Endodermal cell (in vitro differentiated cells): ENCODE measurements around the gene SDCCAG8. TPM values are rescaled to one million over a fixed set of nuclear protein-coding genes. Genes with fewer than 3 reads are reported as not detected.

Experiments
- DNase-seq: peaks from one replicate; pipeline ENCODE4 v3.0.0-alpha.2; 2017
- H3K27ac ChIP-seq: 2 replicates; pipeline ENCODE4 v1.5.1; 2013; ENCODE audit warnings: mild to moderate bottlenecking, low read depth, low read length, moderate library complexity
- H3K27me3 ChIP-seq: 2 replicates; pipeline ENCODE4 v1.6.1; 2013; ENCODE audit warnings: mild to moderate bottlenecking, low read length, moderate library complexity; ENCODE audit not compliant: insufficient read depth, control insufficient read depth, poor library complexity, severe bottlenecking
- H3K36me3 ChIP-seq: 2 replicates; pipeline ENCODE4 v1.7.0; 2013; ENCODE audit warnings: mild to moderate bottlenecking, low read length, moderate library complexity; ENCODE audit not compliant: control insufficient read depth, insufficient read depth
- H3K4me1 ChIP-seq: one replicate; pipeline ENCODE4 v1.7.0; 2013; ENCODE audit warnings: low read length; ENCODE audit not compliant: control insufficient read depth, insufficient read depth
- H3K4me3 ChIP-seq: 2 replicates; pipeline ENCODE4 v1.5.1; 2013; ENCODE audit warnings: mild to moderate bottlenecking, low read length, moderate library complexity
- H3K9ac ChIP-seq: 2 replicates; pipeline ENCODE4 v1.6.1; 2013; ENCODE audit warnings: mild to moderate bottlenecking, low read length, moderate library complexity; ENCODE audit not compliant: poor library complexity, severe bottlenecking; ENCODE audit errors: extremely low read depth
- H3K9me3 ChIP-seq: 2 replicates; pipeline ENCODE4 v1.6.1; 2013; ENCODE audit warnings: mild to moderate bottlenecking, low read length, moderate library complexity; ENCODE audit not compliant: control insufficient read depth
- H3K27ac Mint-ChIP-seq: 2 replicates; pipeline ENCODE4 v1.8.0; 2020; ENCODE audit warnings: mixed read lengths
- H3K27me3 Mint-ChIP-seq: 2 replicates; pipeline ENCODE4 v1.8.0; 2021; ENCODE audit warnings: mild to moderate bottlenecking, mixed read lengths; ENCODE audit not compliant: insufficient read depth
- H3K36me3 Mint-ChIP-seq: 2 replicates; pipeline ENCODE4 v1.8.0; 2020; ENCODE audit warnings: low read depth, mixed read lengths
- H3K4me1 Mint-ChIP-seq: 2 replicates; pipeline ENCODE4 v1.8.0; 2020; ENCODE audit warnings: mixed read lengths
- H3K4me3 Mint-ChIP-seq: 2 replicates; pipeline ENCODE4 v1.8.0; 2020; ENCODE audit warnings: mild to moderate bottlenecking, moderate library complexity, mixed read lengths
- H3K9me3 Mint-ChIP-seq: 2 replicates; pipeline ENCODE4 v1.8.0; 2020; ENCODE audit warnings: mild to moderate bottlenecking, mixed read lengths
- CTCF ChIP-seq: fragments of 200-600 bp; sonication (generic); conservative IDR thresholded peaks from 2 replicates; pipeline ENCODE4 v1.5.0; 2021; ENCODE audit warnings: antibody characterized with exemption, mild to moderate bottlenecking
- WGBS, 2 experiments: methylation state at CpG; one replicate each; pipeline versions ENCODE4 v1.1.5 to v1.1.7; 2013; ENCODE audit warnings: missing lambda C conversion rate in 2 of 2, mixed read lengths in 1 of 2; ENCODE audit not compliant: insufficient coverage in 1 of 2, insufficient read length in 1 of 2; 5-methylcytosine and 5-hydroxymethylcytosine counted together
- total RNA-seq, 2 donors: library from RNA; stranded (reverse); fragmentation: NEBNext Ultra II Directional in 1 of 2; extraction: Animal tissue kit (Norgen Biotek cat#: 25700) in 1 of 2; gene quantifications; 2 replicates in 1 of 2; 3 replicates in 1 of 2; pipeline ENCODE4 v1.2.1, GENCODE V29; 2021

The SDCCAG8 gene
- total RNA-seq, 2 donors from 2014 or later = 19.8 to 27.5 TPM

GRCh38 chr1:243508943-243509342 lies 253.1 kb downstream of the SDCCAG8 start:
- Mint-ChIP-seq H3K4me3 (no peak overlapping the region), H3K27ac (no peak overlapping the region), H3K4me1 (peaks cover 23% of the 10 kb centered on the region), H3K36me3 (peaks cover 19% of the 10 kb centered on the region), H3K27me3 (no peaks in the 10 kb centered on the region), H3K9me3 (no peaks in the 10 kb centered on the region)
- H3K4me3 ChIP-seq = no peak overlapping the region
- H3K4me1 ChIP-seq = no peaks in the 10 kb centered on the region
- WGBS, 2 experiments = 95 to 100% methylated on average over 1 of the region's 1 CpG
- H3K9ac ChIP-seq = no peak overlapping the region
- H3K27ac ChIP-seq = peak overlapping the region; percentile 27
- no peaks in the 10 kb centered on the region for H3K36me3 ChIP-seq
- H3K27me3 ChIP-seq = no peaks in the 10 kb centered on the region
- DNase-seq = no peak
- TF ChIP-seq CTCF = no peak
- no peaks in the 10 kb centered on the region for H3K9me3 ChIP-seq

- WGBS, 2 experiments = 83 to 94% methylated on average over 3 of the region's 3 CpGs
- no peak overlapping the region for H3K9ac ChIP-seq
- no peaks in the 10 kb centered on the region for H3K27me3 ChIP-seq
- TF ChIP-seq CTCF = no peak
- Mint-ChIP-seq H3K4me1 (peaks cover 22% of the 10 kb centered on the region), H3K27me3 (no peaks in the 10 kb centered on the region), H3K4me3 (no peak overlapping the region), H3K36me3 (peaks cover 13% of the 10 kb centered on the region), H3K27ac (no peak overlapping the region), H3K9me3 (no peaks in the 10 kb centered on the region)
- H3K4me3 ChIP-seq = no peak overlapping the region
- no peak overlapping the region for H3K27ac ChIP-seq
- no peaks in the 10 kb centered on the region for H3K9me3 ChIP-seq
- DNase-seq = no peak
- H3K36me3 ChIP-seq = no peaks in the 10 kb centered on the region
- H3K4me1 ChIP-seq = no peaks in the 10 kb centered on the region
These were observed 255.1 kb downstream of the SDCCAG8 start for GRCh38 chr1:243510928-243511327.

- Mint-ChIP-seq H3K27me3 (no peaks in the 10 kb centered on the region), H3K4me3 (no peak overlapping the region), H3K4me1 (no peaks in the 10 kb centered on the region), H3K36me3 (peaks cover 20% of the 10 kb centered on the region), H3K27ac (no peak overlapping the region), H3K9me3 (peaks cover 8% of the 10 kb centered on the region)
- Histone ChIP-seq H3K36me3 (no peaks in the 10 kb centered on the region), H3K9me3 (peaks cover 5% of the 10 kb centered on the region), H3K9ac (no peak overlapping the region), H3K27ac (no peak overlapping the region), H3K4me1 (no peaks in the 10 kb centered on the region), H3K27me3 (no peaks in the 10 kb centered on the region), H3K4me3 (no peak overlapping the region)
- no peak for DNase-seq
- 88% methylated on average over 4 to 7 of the region's 7 CpGs for WGBS, 2 experiments
- no peak for TF ChIP-seq CTCF
These were observed 258.1 kb downstream of the SDCCAG8 start for GRCh38 chr1:243513726-243514491.
